Adrenal gland (tissue), 12 donors: ENCODE results near the gene LEF1. TPM values are rescaled to one million over a fixed set of nuclear protein-coding genes. Genes with fewer than 3 reads are reported as not detected.
A peak's percentile ranks its signal among the peaks of the same experiment; 100 is the strongest.

Experiments used
- DNase-seq, 7 donors: peaks; one replicate each; pipeline ENCODE4 v3.0.0-alpha.2; 2019 to 2020
- H3K27ac ChIP-seq, 5 donors: fragments of 200-600 bp; sonication (generic) in 4 of 5; 1 replicate in 3 of 5; 2 replicates in 2 of 5; pipeline versions ENCODE4 v1.5.1 to v1.8.0; 2016 to 2020; ENCODE audit warnings: mild to moderate bottlenecking in 1 of 5
- H3K27me3 ChIP-seq: fragments of 200-600 bp; 2 replicates; pipeline ENCODE4 v1.8.0; 2021
- H3K36me3 ChIP-seq, 2 donors: fragments of 200-600 bp; replicated peaks in 1 of 2; 1 replicate in 1 of 2; 2 replicates in 1 of 2; pipeline versions ENCODE4 v1.5.1 to v1.8.0; 2018 to 2022
- H3K4me1 ChIP-seq, 2 donors: fragments of 200-600 bp; replicated peaks in 1 of 2; 1 replicate in 1 of 2; 2 replicates in 1 of 2; pipeline versions ENCODE4 v1.5.1 to v1.8.0; 2018 to 2021
- H3K4me3 ChIP-seq, 4 donors: fragments of 200-600 bp; sonication (generic) in 3 of 4; one replicate each; pipeline ENCODE4 v1.5.1; 2016 to 2018
- H3K9me3 ChIP-seq, 3 donors: fragments of 200-600 bp; sonication (generic) in 1 of 3; replicated peaks in 1 of 3; 1 replicate in 2 of 3; 2 replicates in 1 of 3; pipeline versions ENCODE4 v1.5.1 to v1.8.0; 2016 to 2021
- CTCF ChIP-seq, 6 experiments: fragments of 450-650 bp in 4 of 6; fragments of 200-600 bp in 2 of 6; sonication (generic) in 1 of 6; IDR thresholded peaks; 1 replicate in 5 of 6; 2 replicates in 1 of 6; pipeline versions ENCODE4 v1.5.1 to v1.8.0; 2016 to 2021; ENCODE audit warnings: antibody characterized with exemption in 6 of 6, mild to moderate bottlenecking in 2 of 6, moderate library complexity in 1 of 6
- POLR2A ChIP-seq, 2 donors: fragments of 450-650 bp; IDR thresholded peaks; one replicate each; pipeline ENCODE4 v1.6.1; 2017; ENCODE audit warnings: antibody characterized with exemption in 2 of 2, mild to moderate bottlenecking in 2 of 2, moderate library complexity in 1 of 2
- WGBS, 4 donors: extraction: QIAGEN DNeasy Blood & Tissue Kit in 2 of 4; methylation state at CpG; one replicate each; pipeline versions ENCODE4 v1.1.5 to v1.1.7; 2013 to 2017; 5-methylcytosine and 5-hydroxymethylcytosine counted together
- intact Hi-C, 2 donors: fragments of 100-400 bp; cut with DNase I; formaldehyde crosslinking; loops; one replicate each; pipeline versions ENCODE4 v1.14.1 to v1.15.0; 2022 to 2023
- polyA plus RNA-seq, 3 donors: library from polyadenylated mRNA; stranded (reverse); fragments of 200-250 nt in 2 of 3; fragments of 350-450 nt in 1 of 3; fragmentation: Illumina TruSeq in 1 of 3; extraction: RNeasy Lipid Tissue Mini Kit (QIAGEN cat#74804) in 1 of 3; gene quantifications; one replicate each; pipeline ENCODE4 v1.2.3, GENCODE V29; 2013 to 2014
- total RNA-seq, 9 donors: library from RNA; depleted of rRNA in 4 of 9; stranded (reverse); fragments of >200 nt in 4 of 9; fragments of 120-200 nt in 1 of 9; fragmentation: NEBNext Ultra II Directional in 1 of 9; extraction: Animal tissue kit (Norgen Biotek cat#: 25700) in 1 of 9; gene quantifications; one replicate each; pipeline versions ENCODE4 v1.1.0 to v1.2.4, GENCODE V29; 2013 to 2023
- donor health status: healthy with polysubstance abuse.
- donor health status: Bipolar disorder and iron deficiency.
- donor health status: DM: yes; HTN: yes; CAD: no.
- donor health status: DM: no; HTN: no; CAD: no.
- donor health status: DM: no; HTN: no; CAD: no.
- donor health status: DM: yes; HTN: yes; CAD: no.

Gene LEF1
- total and polyA plus RNA-seq, 12 donors, result 6.1 to 78.2 (median 41.5) TPM

- no peak for DNase-seq
- no peaks in the 10 kb centered on the region for H3K9me3 ChIP-seq
- WGBS, 4 donors, result 72 to 76% (median 75%) methylated on average over 2 of the region's 2 CpGs
- H3K4me3 ChIP-seq, result no peak overlapping the region
- intact Hi-C loops, result no loop called here
- H3K36me3 ChIP-seq, result no peaks in the 10 kb centered on the region
- H3K4me1 ChIP-seq, result no peaks in the 10 kb centered on the region
- H3K27me3 ChIP-seq, result no peaks in the 10 kb centered on the region
- no peak overlapping the region for H3K27ac ChIP-seq
- no peak for TF ChIP-seq CTCF (IDR thresholded peaks at IDR 0.05)
- no peak for TF ChIP-seq POLR2A (IDR thresholded peaks at IDR 0.05)
Measured at GRCh38 chr4:108142870-108143269, 25.9 kb downstream of the LEF1 start.

- peak in 2 of 7 donors; percentile 25 to 27 for DNase-seq
- intact Hi-C loops, result no loop called here
- Histone ChIP-seq H3K27ac (peak overlapping the region in 2 of 5 donors; percentile 0 to 15), H3K4me3 (peak overlapping the region in 1 of 4 donors; percentile 3), H3K9me3 (no peaks in the 10 kb centered on the region), H3K36me3 (no peaks in the 10 kb centered on the region), H3K27me3 (no peaks in the 10 kb centered on the region), H3K4me1 (no peaks in the 10 kb centered on the region)
- 43 to 54% (median 50%) methylated on average over 12 of the region's 12 CpGs for WGBS, 4 donors
- TF ChIP-seq POLR2A (IDR thresholded peaks at IDR 0.05) (no peak), CTCF (IDR thresholded peaks at IDR 0.05) (no peak)
Measured at GRCh38 chr4:108141213-108141950, 27.4 kb downstream of the LEF1 start.

GRCh38 chr4:108140328-108140727 is 28.4 kb downstream of the LEF1 start:
- no peak for DNase-seq
- H3K4me3 ChIP-seq, result no peak overlapping the region
- WGBS, 4 donors, result 59 to 66% (median 63%) methylated on average over 7 of the region's 7 CpGs
- no peaks in the 10 kb centered on the region for H3K27me3 ChIP-seq
- H3K36me3 ChIP-seq, result no peaks in the 10 kb centered on the region
- H3K4me1 ChIP-seq, result no peaks in the 10 kb centered on the region
- H3K9me3 ChIP-seq, result no peaks in the 10 kb centered on the region
- intact Hi-C loops, result no loop called here
- TF ChIP-seq POLR2A (IDR thresholded peaks at IDR 0.05) (no peak), CTCF (IDR thresholded peaks at IDR 0.05) (no peak)
- H3K27ac ChIP-seq, result no peak overlapping the region

- intact Hi-C loops, result no loop called here
- no peak for DNase-seq
- H3K27me3 ChIP-seq, result no peaks in the 10 kb centered on the region
- H3K27ac ChIP-seq, result peak overlapping the region in 1 of 5 donors; percentile 33
- H3K4me1 ChIP-seq, result no peaks in the 10 kb centered on the region
- no peaks in the 10 kb centered on the region for H3K36me3 ChIP-seq
- no peak overlapping the region for H3K4me3 ChIP-seq
- H3K9me3 ChIP-seq, result no peaks in the 10 kb centered on the region
- 85 to 95% (median 88%) methylated on average over 2 of the region's 2 CpGs for WGBS, 4 donors
- TF ChIP-seq CTCF (IDR thresholded peaks at IDR 0.05) (no peak), POLR2A (IDR thresholded peaks at IDR 0.05) (no peak)
Measured at GRCh38 chr4:108139089-108139488, 29.6 kb downstream of the LEF1 start.
